ENCODE measurements around the gene UMODL1. TPM values are rescaled to one million over a fixed set of nuclear protein-coding genes. Genes with fewer than 3 reads are reported as not detected.

UMODL1 gene
- total and polyA plus RNA-seq, 2 donors from 2014 or later, result 0.39 TPM; not detected in 1

DNA sequence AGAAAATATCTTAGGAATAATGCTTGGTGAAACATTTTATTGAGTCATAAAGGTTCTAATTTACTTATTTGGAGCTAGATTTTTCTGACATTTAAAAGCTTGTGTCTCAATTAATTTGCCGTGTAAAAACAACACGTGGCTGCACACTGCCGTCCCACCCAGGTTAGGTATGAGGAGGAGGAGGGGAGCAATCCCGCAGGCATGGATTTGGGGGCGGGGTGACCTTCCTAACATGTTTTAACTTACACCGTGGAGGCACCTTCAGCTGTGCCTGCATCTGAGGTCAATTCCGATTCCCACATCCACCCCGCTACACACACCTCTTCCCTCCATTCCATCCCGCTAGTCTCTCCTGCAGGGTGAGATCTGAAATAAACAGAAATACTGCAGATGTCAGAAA is 28.5 kb upstream of the UMODL1 start:
- Histone ChIP-seq H3K4me1 (ENCODE audit: control insufficient read depth in 2 of 3, insufficient read depth in 2 of 3, low read depth in 1 of 3, low read length in 3 of 3) (no peaks in the 10 kb centered on the region), H3K9ac (ENCODE audit: low read length in 3 of 3) (no peak overlapping the region), H3K4me3 (ENCODE audit: low read length in 3 of 3) (no peak overlapping the region), H3K36me3 (ENCODE audit: control insufficient read depth in 2 of 3, insufficient read depth in 3 of 3, low read length in 3 of 3) (no peaks in the 10 kb centered on the region), H3K27me3 (ENCODE audit: control insufficient read depth, insufficient read depth, low read length) (no peaks in the 10 kb centered on the region), H3K9me3 (ENCODE audit: control insufficient read depth in 2 of 3, insufficient read depth in 1 of 3, low read length in 3 of 3) (no peaks in the 10 kb centered on the region), H3K27ac (ENCODE audit: low read depth in 2 of 2, low read length in 2 of 2) (no peak overlapping the region)
- DNase-seq, result peak in 1 of 5 donors; percentile 70
- TF ChIP-seq, protein P1, sequence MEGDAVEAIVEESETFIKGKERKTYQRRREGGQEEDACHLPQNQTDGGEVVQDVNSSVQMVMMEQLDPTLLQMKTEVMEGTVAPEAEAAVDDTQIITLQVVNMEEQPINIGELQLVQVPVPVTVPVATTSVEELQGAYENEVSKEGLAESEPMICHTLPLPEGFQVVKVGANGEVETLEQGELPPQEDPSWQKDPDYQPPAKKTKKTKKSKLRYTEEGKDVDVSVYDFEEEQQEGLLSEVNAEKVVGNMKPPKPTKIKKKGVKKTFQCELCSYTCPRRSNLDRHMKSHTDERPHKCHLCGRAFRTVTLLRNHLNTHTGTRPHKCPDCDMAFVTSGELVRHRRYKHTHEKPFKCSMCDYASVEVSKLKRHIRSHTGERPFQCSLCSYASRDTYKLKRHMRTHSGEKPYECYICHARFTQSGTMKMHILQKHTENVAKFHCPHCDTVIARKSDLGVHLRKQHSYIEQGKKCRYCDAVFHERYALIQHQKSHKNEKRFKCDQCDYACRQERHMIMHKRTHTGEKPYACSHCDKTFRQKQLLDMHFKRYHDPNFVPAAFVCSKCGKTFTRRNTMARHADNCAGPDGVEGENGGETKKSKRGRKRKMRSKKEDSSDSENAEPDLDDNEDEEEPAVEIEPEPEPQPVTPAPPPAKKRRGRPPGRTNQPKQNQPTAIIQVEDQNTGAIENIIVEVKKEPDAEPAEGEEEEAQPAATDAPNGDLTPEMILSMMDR (IDR thresholded peaks at IDR 0.05; ENCODE audit: borderline replicate concordance, extremely low read depth, insufficient read depth), result no peak
- intact Hi-C loops (cut with DNase I), result no loop called here
- FAIRE-seq, result no peak

DNA sequence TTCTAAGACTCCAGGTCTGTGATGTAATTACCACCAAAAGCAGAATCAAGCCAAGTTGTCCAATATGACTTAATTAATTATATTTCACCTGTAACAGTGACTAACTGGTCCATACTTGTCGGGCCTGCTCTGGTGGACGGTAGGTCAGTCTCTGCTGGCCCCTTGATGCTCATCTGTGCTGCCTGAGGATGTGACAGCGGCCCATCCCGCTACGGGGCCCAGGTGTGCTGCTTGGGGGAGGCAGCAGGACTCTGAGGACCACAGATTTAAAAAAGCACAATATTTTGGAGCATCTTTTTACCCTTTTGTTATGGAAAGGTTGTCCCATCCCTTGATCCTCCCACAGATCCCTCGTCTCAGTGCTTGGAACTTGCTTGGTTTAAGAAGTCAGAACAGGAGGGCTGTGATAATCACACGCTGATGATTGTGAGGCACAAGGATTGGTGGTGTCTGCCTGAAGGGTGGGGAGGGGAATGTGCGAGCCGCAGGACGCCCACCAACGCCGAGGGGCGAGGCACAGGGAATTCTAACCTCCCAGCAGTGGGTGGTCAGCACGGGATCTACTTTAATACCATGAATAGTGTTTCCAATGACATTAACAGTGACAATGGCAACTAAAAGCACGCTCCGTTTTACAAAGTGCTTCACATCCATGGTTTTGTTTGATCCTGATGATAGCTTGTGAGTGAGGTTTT is 27.8 kb upstream of the UMODL1 start:
- TF ChIP-seq, protein P1 (IDR thresholded peaks at IDR 0.05; ENCODE audit: borderline replicate concordance, extremely low read depth, insufficient read depth), result no peak
- intact Hi-C loops (cut with DNase I), result no loop called here
- H3K36me3 ChIP-seq (ENCODE audit: control insufficient read depth in 2 of 3, insufficient read depth in 3 of 3, low read length in 3 of 3), result no peaks in the 10 kb centered on the region
- no peak overlapping the region for H3K27ac ChIP-seq (ENCODE audit: low read depth in 2 of 2, low read length in 2 of 2)
- DNase-seq, result no peak
- H3K4me1 ChIP-seq (ENCODE audit: control insufficient read depth in 2 of 3, insufficient read depth in 2 of 3, low read depth in 1 of 3, low read length in 3 of 3), result no peaks in the 10 kb centered on the region
- H3K27me3 ChIP-seq (ENCODE audit: control insufficient read depth, insufficient read depth, low read length), result no peaks in the 10 kb centered on the region
- no peak for FAIRE-seq
- H3K4me3 ChIP-seq (ENCODE audit: low read length in 3 of 3), result no peak overlapping the region
- no peak overlapping the region for H3K9ac ChIP-seq (ENCODE audit: low read length in 3 of 3)
- H3K9me3 ChIP-seq (ENCODE audit: control insufficient read depth in 2 of 3, insufficient read depth in 1 of 3, low read length in 3 of 3), result no peaks in the 10 kb centered on the region

GRCh38 chr21:42043961-42044360 is 27.2 kb upstream of the UMODL1 start:
- FAIRE-seq (no peak), DNase-seq (no peak)
- TF ChIP-seq, protein P1 (IDR thresholded peaks at IDR 0.05; ENCODE audit: borderline replicate concordance, extremely low read depth, insufficient read depth), result no peak
- Histone ChIP-seq H3K27me3 (ENCODE audit: control insufficient read depth, insufficient read depth, low read length) (no peaks in the 10 kb centered on the region), H3K4me1 (ENCODE audit: control insufficient read depth in 2 of 3, insufficient read depth in 2 of 3, low read depth in 1 of 3, low read length in 3 of 3) (no peaks in the 10 kb centered on the region), H3K27ac (ENCODE audit: low read depth in 2 of 2, low read length in 2 of 2) (no peak overlapping the region), H3K4me3 (ENCODE audit: low read length in 3 of 3) (no peak overlapping the region), H3K9ac (ENCODE audit: low read length in 3 of 3) (no peak overlapping the region), H3K9me3 (ENCODE audit: control insufficient read depth in 2 of 3, insufficient read depth in 1 of 3, low read length in 3 of 3) (no peaks in the 10 kb centered on the region), H3K36me3 (ENCODE audit: control insufficient read depth in 2 of 3, insufficient read depth in 3 of 3, low read length in 3 of 3) (no peaks in the 10 kb centered on the region)
- intact Hi-C loops (cut with DNase I), result no loop called here

All from kidney (tissue), 14 donors.